GM19463 (cell line): ENCODE measurements around the gene LPA.

Source experiments
- ATAC-seq: cut with Tn5 transposase; IDR thresholded peaks from one replicate; pipeline ENCODE4 v1.9.1; 2021; ENCODE audit warnings: mild to moderate bottlenecking, moderate library complexity; ENCODE audit not compliant: unreplicated experiment

Gene LPA

DNA sequence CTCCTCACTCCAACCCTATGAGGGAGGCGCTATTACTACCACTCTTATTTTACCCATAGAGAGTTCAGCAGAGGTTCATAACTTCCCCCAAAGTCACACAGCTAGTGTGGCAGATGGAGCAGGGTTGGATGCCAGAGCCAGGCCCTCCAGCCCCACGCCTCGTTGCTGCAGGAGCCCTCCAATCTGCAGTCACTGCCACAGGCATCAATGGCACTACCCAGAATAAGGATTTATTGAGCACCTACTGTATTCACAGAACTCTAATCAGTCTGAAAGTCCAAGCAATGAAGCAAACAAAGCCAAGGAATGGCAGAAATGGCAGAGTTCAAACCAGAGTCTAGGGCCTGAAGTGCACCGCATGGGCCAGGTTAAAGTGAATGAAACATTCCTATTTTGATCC is 144.9 kb downstream of the LPA start:
- ATAC-seq = no peak

DNA sequence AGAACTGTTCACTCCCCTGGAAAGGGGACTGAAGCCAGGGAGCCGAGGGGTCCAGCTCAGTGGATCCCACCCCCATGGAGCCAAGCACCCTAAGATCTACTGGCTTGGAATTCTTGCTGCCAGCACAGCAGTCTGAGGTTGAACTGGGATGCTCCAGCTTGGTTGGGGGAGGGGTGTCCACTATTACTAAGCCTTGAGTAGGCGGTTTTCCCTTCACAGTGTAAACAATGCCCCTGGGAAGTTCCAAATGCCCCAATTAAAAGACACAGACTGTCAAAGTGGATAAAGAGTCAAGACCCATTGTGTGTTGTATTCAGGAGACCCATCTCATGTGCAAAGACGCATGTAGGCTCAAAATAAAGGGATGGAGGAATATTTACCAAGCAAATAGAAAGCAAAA is 150.2 kb downstream of the LPA start:
- no peak for ATAC-seq

DNA sequence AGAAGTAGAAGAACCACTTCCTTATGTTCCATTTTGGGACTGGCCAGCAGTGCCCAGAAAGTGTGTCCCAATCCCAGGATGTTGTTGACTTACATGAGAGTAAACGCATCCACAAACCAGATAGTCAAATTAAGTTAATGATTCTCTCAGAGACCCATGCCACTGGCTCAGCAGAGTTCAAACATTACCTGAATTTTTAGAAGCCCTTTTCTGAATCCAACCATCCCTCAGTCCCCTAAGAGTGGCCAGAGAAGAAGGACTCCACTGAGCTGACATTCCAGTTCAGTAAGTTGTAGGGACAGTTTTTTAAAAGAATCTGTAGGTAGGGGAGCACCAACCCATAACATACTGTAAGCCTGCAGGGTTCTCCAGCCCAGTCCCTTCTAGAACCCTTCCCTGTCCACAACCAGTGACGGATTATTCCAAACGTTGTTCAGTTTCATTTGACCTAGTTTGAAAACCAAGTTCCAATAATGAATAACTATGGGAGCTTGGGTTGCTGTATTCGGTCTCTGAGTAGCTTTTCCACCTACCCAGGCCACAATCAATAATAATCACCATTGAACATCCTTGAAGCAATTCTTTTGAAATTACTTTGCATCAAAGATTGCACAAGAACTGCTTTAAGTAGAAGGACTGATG is 153.0 kb downstream of the LPA start:
- ATAC-seq = no peak

DNA sequence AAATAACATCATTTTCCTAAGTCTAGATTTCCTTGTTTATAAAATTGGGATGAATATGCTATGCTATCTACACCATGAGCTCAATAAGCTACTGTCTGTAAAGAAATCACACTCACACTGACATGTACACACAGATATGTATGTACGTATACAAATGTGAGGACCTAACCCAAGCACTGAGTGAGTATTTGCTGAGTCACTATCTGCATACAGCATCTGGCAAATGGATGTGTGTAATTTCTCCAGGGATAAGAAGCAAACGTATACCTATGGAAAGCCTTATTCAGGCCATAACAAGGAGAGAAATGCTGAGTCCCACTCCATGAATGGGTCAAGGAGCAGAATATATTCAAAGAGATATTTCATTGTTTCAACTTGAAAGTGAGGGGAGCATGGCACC is 153.9 kb downstream of the LPA start:
- ATAC-seq = no peak

DNA sequence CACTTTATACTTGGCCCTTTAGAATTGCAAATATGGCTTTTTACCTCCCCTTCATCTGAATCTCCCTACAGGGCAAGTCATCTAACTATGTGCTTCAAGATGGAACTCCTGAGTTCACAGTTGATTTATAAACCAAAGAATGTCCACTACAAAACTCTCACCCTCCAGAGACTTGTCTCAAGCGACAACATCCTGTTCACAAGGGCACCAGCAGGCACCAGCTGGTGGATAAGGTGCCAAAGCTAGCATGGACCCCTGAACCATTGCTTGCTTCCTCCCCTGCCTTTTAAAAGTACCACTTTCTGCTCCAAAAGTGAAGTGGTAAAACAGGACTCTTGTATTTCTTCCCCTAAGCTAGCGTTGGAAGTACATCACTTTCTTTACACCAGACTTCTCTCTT is 154.5 kb downstream of the LPA start:
- ATAC-seq = no peak

DNA sequence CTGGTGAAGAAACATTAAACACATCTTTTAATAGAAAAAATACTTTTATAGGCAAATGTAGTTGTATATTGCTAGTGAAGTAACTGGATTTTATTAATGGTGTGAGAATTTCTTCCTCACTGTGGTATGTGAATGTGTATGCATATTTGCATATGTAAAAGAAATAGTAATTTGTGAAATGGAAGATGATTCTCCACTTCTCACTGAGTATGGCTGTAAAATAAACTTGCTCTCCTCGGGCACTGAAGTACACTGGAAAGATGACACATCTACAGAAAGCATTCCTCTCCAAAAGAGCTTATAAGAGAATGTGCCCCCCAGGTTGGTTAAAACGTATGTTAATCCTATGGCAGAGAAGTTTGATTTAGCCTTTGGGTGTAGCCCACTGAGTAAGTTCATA is 155.5 kb downstream of the LPA start:
- ATAC-seq = no peak

DNA sequence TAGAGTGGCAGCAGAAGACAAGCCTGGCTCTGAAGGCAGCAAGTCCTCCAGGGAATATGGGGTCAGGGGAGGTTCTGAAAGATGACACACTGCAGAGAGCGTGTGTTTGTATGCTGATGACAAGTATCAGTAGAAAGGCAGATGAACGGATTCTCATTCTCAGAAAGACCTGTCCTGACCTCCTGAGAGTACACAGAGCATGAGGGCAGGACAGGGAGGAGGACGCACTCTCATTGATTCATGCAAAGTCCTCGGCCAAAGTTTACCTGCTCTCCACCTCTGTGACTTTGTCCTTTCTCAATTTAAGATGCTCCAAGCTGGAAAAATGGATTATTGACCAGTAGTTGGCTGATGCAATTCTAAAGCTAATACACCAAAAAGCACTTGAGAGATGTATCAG is 156.7 kb downstream of the LPA start:
- ATAC-seq = no peak

DNA sequence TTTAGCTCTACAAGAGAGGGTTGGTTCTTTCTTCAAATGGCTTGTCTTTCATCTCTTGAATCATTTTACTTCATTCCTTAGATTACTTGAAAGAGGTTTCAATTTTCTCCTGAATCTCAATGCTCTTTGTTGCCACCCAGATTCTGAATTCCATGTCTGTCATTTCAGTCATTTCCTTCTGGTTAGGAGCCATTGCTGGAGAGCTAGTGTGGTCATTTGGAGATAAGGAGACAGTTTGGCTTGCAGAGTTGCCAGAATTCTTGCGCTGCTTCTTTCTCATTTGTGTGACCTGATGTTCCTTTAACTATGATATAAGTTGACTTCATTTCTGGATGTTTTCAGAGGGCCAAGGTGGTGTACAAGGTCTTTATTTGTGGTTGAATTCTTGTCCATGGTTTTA is 158.1 kb downstream of the LPA start:
- ATAC-seq = no peak

DNA sequence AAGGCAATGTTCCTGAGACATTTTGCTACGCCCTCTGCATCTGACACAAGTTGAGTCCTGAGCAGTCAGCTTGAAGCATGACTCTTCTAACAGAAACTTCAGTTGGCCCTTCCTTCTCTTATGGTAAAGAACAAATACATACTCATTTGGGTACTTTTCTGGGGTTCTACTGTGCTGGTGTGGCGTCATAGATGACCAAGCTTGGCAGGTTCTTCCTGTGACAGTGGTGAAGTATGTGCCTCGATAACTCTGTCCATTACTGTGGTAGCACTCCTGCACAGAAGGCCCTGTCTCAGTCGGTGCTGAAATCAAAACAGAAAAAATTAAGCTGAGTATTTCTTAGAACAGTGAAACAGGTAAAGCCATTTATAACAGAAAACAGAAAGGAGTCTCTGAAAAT is 163.4 kb downstream of the LPA start:
- no peak for ATAC-seq

DNA sequence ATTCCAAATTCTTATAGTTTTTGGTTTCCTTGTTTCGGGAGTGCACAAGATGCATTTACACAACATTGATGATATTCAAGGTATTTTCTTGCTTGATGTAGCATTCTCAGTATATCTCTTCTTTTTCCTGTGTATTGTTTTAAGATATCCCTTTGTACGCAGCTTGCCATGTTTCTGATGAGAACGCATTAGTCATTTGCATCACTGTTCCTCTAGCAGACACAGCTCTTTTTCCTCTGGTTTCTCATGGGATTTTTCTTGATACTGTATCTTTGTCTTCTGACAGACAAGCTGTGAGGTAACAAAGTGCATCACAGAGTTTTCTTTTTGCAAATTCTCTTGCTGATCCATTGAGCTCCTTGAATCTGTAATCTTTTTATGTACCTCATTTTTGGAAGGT is 169.5 kb downstream of the LPA start:
- ATAC-seq = no peak

DNA sequence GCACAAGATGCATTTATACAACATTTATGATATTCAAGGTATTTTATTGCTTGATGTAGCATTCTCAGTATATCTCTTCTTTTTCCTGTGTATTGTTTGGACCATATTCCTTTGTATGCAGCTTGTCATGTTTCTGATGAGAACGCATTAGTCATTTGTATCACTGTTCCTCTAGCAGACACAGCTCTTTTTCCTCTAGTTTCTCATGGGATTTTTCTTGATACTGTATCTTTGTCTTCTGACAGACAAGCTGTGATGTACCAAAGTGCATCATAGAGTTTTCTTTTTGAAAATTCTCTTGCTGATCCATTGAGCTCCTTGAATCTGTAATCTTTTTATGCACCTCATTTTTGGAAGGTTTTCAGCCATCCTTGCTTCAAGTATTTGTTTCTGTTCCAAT is 175.0 kb downstream of the LPA start:
- ATAC-seq = no peak

DNA sequence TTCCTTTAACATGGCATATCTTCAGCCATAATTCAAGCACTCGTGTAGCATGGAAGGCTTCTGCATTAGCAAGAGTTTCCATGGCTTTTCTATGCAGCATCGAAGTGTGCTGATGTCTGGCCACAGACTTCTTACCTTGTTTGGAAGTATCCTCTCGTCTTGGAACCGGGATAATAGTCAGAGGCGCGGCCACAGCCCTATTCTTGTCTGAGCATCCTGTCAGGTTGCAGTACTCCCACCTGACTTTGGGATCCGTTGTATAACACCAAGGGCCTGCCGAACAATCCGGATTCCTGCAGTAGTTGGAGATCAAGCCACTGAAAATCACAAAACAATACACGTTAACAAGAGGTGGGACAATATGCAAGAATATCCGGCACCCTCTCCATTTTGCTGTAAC is 177.0 kb downstream of the LPA start:
- no peak for ATAC-seq
